ENCODE measurements around the gene HAO2.
"Not testable (repeated sequence)": the region's sequence is repeated elsewhere in the genome, so short reads cannot be mapped to it uniquely, and the experiment has no call there.

HAO2 gene

DNA sequence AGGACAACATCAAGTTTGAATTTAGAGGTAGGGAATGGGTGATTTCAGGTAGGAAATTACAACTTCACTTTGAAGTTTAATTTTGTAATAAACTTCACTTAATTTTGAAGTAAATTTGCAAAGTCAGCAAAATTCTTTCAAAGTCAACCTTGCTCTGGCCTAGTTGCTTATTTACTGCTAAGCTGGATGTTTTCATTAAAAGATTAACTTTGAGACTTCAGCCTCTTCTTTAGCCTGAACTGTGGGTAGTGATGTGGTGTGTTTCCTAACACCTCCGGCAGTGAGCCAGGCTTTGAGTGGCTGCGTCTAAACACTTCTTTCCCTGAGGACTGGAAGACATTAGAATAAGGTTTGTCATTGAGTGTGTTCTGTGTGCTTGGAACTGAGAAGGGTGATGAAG lies at the start of gene HAO2:
HAO2 (plus strand) TSS at position 232 of the 400 bp plus-strand sequence. CDS start 12,301 bp downstream, outside the sequence.
- FAIRE-seq = no peak
- DNase-seq (ENCODE audit: low spot score) = no peak

DNA sequence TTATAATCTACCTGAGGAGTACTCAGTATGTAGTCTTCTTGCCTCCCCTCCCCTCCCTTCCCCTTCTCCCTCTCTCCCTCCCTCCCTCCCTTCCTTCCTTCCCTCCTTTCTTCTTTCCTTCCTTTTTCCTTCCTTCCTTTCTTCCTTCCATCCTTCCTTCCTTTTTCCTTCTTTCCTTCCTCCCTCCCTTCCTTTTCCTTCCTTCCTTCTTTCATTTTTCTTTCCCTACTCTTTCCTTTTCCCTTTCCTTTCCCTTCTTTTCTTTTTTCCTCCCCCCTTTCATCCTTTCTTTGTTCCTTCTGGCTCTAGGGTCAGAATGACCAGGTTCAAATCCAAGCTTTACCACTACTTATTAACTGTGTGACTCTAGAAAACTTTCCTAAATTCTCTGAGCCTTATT lies 48.5 kb upstream of the HAO2 start:
- FAIRE-seq (no peak), DNase-seq (ENCODE audit: low spot score) (no peak)

DNA sequence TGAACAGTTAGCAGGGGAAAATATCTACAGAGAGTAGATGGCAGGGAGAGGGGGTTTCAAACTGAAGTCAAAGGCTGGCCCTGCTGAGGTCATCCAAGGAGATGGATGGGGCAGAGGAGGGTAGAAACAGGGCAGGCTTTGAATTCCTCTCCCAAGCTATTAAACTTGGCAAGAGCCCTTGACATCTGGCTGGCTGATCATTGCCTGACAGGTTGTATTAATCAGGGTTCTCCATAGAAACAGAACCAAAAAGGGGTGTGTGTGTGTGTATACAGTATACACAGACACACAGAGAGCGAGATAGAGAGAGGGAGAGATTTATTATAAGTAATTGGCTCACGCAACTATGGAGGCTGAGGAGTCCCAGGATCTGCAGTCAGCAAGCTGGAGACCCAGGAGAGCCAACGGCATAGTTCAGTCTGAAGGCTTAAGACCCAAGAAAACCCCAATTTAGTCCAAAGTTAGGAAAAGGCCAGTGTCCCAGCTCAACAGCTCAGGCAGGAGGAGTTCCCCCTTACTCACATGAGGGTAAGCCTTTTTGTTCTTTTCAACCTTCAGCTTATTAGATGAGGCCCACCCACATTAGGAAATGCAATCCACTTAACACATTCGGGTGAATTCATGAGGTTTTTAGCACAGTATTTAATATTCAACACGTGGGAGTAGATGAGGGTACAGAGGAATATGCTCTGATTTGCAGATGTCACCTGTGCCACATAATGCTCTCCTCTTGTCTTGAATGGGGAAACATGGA lies 46.7 kb upstream of the HAO2 start:
- DNase-seq (ENCODE audit: low spot score) (no peak), FAIRE-seq (no peak)

DNA sequence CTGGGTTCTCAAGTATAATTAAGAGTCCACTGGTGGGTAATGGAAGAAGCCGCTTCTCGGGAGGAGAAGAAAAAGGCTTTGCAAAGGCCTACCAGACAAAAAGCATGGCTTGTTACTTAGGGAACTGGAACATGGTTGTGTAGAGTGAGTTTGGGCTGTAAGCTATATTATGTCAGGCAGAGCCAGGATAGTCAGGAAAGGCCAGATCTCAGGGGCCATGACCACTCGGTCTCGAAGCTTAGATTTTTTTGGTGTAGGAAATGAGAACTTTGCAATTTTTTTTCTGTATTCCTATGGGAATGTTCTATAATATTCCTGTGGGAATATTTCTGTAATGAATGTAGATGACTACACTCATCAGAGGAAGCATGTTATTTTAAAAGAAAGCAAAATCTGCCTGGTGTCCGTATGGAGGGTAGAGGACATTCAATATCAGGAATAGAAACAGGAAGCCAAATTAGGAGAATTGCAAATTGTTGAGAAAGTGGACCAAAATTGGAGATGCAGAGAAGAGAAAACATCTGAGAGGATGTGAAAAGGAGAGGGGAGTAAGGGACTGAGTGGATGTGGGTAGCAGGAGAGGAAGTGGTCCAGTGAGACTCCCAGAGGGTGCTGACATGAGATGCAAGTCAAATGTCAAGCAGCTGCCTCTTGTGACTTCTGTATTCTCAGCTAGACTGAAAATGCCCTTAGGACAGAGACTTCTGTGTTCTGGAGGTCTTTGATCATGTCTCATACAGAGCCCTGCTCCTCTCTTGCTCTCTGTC lies 45.2 kb upstream of the HAO2 start:
- DNase-seq (ENCODE audit: low spot score) = no peak
- no peak for FAIRE-seq

DNA sequence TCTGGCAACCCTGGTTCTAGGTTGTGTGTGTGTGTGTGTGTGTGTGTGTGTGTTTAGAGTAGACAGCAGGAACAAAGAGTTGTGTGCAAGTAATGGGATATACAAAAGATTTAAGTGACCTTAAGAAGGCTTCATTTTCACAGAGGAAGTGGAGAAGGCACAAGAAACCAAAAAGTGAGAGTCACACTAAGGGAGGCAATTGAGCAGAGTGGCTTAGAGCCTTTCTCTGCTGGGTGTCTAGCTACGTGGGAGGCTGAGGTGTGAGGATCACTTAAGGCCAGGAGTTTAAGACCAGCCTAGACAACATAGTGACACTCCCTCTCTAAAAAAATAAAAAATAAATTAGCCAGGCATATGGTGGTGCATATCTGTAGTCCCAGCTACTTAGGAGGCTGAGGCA lies 44.4 kb upstream of the HAO2 start:
- no peak for FAIRE-seq

DNA sequence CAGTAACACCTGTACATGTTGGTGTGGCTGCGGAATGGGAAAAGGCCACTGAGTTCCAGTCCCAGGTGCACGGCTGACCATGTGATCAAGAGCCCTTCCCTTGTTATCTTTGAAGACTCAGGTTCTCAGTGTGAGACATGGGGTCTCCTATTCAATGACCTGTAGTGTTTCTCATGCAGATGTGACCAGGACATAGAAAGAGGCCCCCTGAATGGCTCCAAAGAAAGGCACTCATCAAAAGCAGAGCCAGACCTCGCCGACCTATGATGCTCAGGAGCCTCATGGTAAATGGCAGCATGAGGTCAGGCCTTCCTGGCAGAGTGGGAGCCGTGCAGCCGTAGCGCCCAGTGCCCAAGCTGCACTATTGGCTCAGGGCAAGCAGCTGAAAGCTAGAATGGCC lies 42.3 kb upstream of the HAO2 start:
- DNase-seq (ENCODE audit: low spot score) (no peak), FAIRE-seq (no peak)

More for the DNA sequence above, 44.4 kb upstream of the HAO2 start:
- no peak for DNase-seq (ENCODE audit: low spot score)

DNA sequence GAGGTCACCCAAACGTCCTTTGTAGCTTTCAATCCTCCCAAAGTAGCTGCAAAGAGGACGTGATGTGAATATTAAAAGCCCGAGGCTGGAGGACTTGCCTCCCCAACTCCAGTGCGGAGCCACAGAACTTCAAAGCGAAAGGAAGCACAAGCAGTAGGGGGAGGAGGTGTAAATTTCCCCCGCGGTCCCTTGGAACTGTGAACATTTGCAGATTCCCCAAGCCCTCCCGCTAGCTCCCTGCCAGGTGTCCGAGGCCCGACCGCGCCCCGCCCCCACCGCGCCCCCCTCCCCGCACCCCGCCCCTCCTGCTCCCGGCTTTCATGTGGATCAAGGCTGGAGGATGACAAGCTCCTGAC lies 41.5 kb upstream of the HAO2 start:
- DNase-seq (ENCODE audit: low spot score) = no peak
- FAIRE-seq = no peak

DNA sequence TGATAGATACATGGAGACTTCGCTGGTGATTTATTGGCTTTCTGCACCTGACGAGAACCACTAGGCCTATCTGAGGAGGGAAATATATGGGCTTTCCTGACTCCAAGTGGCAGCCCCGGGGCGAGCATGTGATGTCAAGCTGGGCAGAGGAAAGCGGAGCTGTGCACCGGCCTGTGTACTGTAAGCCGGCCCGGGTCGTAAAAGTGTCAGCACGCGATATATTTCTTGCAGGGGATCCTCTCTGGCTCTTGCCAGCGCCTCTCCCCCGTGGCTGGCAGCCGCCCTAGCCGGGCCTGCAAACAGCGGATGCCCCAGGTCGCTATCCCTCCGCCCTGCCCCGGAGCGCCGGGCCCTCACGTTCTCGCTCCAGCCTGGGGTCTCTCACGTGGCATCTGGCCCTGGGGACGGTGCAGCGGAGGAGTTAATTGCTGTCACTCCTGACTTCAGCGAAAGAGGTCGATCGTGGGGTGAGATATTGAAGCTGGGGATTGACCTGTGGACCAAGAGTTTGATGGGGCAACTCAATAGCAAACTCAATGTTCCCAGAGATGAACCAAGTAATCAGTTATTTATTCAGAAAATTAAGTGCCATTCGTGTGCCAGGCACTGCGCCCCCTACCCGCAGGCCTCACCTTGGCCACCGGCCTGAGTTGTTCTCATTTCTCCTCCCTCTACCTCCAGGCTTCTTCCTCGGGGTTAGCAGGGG lies 41.0 kb upstream of the HAO2 start:
- DNase-seq (ENCODE audit: low spot score) (peak; percentile 30), FAIRE-seq (no peak)

DNA sequence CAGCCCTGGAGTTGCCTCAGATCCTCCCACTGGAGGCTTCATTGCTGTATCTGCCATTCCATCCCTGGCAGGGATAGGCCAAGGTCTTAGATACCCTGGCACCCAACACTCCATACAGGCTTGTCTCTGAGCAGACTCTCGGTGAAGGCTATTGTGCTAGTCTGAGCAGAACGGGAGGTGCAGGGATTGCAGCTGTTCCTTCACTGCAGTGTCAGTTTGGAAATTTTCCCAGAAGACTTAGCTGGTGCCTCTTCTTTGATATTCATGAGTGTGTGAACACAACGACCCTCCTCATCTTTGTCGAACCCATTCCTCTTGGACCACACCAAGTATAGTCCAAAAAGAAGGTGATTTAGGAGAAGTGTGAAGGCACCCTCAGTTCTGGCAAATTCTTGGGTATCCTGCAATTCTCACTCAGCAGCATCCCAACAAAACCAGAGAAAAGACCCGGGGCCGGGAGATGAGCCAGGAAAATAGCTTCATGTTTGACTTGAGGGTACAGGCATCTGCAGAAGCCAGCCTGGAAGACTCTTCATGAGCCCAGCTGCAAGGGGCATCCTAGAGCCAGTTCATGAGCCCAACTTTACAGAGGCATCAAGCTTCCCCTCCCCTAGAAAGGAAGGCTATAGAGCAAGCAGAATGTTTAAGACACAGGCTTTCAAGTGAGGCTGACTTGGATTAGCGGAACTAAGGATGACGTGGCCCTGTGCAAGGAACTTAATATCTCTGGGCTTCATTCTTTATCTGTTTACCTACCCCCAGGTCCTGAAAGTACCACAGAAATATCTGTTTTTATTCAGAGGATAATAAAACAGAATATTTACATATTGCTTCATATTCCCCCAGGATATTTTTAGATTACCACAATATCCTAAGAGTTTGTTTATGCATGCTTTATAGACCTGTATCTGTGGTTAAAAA lies 38.8 kb upstream of the HAO2 start:
- FAIRE-seq (no peak), DNase-seq (ENCODE audit: low spot score) (no peak)

DNA sequence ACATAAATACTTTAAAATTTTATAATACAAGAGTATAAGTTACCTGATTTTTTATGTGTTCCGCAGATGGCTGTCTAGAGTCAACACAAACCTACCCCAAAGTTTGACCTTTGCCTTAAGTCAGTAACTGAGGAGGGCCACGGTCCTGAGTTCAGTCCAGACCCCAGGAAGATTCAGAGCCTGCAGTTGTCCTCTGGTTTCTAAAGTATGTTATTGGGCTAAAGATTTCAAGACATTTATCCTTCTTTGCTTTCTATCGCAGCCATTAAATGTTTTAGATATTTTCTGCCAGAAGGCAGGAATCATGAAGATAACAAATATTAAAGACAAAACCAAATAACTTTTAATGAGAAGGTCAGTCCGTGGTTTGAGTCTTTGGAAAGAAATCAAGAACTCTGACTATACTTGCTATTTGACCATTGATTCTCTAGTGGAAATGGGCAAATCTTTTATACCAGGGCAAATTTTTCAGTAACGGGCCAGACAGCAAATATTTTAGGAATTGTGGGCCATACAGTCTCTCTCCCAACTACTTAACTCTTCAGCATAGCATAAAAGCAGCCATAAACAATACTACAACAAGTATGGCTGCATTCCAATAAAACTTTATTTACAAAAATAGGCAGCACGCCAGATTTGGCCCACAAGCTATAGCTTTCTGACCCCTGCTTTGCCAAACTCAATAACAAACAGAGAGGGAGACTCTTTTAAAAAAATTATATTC lies 38.0 kb upstream of the HAO2 start:
- FAIRE-seq (no peak), DNase-seq (ENCODE audit: low spot score) (no peak)

DNA sequence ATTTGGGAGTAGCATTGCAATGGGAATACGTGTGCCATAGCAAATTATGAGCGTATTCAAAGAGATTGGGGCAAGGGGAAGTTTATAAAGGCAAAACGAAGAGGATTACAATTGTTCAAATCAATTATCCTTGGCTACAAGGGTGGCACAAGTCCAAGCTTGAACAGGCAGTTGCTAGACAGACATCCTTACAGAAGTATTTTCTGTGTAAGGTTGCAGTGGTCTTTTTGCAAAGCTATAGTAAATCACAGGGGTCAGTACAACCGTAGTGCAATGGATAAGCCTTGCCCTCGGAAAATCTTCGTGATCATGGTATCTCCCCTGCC lies 37.4 kb upstream of the HAO2 start:
- FAIRE-seq (no peak), DNase-seq (ENCODE audit: low spot score) (no peak)

DNA sequence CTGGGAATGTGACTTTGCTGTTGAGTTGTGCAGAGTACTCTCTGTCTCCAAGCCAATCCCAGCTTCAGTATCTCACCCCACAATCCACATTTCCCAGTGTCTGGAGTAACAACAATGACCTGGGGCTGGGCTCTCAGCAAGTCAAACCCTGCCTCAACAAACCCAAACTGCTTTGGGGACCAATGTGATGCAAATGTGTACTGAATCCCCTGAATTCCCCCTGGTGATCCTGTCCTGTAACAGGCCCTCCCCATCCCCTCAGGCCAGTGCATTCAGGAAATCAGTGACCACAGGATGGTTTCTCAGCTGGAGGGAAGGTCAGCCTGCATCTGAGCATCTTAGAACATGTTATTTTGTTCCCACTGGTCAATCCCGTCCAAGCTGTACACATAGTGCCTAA lies 36.7 kb upstream of the HAO2 start:
- FAIRE-seq = no peak
- DNase-seq (ENCODE audit: low spot score) = no peak

DNA sequence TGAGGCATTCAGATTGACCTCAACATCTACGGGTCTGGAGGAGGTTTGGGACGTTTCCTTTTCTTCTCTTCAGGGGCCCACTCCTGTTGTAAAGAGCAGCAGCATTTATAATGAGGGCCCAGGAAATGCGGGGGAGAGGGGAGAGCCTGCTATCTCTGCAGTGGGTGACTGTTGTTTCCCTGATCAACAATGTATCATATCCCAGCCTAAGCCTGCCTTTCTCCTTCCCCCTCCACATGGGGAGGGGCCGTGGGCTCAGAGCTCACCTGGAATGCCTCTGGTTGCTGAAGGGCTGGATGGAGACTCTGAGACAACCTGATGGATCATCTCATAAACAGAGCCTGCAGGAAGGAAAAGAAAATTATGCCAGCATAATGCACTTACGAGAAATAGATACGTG lies 36.0 kb upstream of the HAO2 start:
- DNase-seq (ENCODE audit: low spot score) (no peak), FAIRE-seq (no peak)

DNA sequence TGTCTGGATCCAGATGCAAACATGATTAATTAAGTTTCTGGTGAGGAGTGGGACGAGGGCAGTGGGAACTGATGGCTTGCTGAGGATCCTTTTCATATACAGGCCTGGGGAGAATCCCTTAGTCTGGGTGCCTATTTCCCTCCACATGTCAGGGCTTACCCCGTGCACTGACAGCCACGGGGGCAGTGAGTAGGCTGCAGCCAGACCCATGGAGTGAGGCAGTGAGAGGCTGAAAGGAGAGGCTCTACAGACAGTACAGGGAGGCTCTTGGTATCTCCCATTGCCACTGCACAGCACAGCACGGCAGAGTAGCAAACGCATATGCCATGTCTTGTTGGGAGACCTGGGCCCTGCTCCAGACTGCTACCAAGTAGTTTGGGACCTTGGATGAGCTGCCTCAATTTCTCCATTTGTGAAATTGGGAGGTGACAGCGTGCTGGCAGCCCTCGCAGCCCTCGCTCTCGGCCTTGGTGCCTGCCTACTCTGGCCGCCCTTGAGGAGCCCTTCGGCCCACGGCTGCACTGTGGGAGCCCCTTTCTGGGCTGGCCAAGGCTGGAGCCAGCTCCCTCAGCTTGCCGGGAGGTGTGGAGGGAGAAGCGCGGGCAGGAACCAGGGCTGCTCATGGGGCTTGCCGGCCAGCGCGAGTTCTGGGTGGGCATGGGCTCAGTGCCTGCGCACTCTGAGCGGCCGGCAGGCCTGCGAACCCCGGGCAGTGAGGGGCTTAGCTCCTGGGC lies 35.3 kb upstream of the HAO2 start:
- FAIRE-seq = no peak
- DNase-seq (ENCODE audit: low spot score) = no peak

DNA sequence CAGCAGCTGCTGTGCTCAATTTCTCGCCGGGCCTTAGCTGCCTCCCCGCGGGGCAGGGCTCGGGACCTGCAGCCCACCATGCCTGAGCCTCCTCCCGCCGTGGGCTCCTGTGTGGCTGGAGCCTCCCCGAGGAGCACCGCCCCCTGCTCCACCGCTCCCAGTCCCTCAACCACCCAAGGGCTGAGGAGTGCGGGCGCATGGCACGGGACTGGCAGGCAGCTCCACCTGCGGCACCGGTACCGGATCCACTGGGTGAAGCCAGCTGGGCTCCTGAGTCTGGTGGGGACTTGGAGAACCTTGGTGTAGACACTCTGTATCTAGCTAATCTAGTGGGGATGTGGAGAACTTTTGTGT lies 34.7 kb upstream of the HAO2 start:
- DNase-seq (ENCODE audit: low spot score); FAIRE-seq: not testable (repeated sequence)

DNA sequence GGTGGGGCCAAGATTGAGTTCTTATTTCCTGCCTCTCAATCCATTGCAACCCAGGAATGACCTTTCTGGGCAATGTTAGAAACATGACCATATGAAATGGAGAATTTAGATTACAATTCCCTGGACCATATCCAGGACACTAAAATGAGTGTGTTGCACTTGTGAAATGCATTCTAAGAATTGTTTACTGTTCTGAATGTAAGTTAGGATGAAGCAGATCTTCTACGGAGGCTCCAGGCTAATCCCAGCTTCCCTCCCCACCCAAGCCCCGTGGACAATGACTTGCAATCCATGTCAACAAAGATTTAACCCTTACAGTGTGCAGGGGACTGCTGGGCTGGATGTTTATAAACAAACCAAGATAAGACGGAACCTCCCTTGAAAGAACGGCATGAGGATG lies 31.7 kb upstream of the HAO2 start:
- DNase-seq (ENCODE audit: low spot score) (no peak), FAIRE-seq (no peak)

DNA sequence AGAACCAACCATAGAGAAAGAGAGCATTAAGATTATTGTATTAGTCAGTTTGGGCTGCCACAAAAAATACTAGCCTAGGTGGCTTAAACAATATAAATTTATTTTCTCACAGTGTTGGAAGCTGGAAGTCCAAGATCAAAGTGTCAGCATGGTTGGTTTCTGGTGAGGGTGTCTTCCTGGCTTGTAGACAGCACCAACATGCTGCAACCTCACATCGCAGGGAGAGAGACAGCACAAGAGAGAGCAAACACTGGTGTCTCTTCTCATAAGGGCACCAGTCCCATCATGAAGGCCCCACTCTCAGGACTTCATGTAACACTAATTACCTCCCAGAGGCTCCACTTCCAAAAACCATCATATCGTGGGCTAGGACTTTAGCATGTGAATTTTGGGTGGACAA lies 30.6 kb upstream of the HAO2 start:
- no peak for FAIRE-seq
- no peak for DNase-seq (ENCODE audit: low spot score)

DNA sequence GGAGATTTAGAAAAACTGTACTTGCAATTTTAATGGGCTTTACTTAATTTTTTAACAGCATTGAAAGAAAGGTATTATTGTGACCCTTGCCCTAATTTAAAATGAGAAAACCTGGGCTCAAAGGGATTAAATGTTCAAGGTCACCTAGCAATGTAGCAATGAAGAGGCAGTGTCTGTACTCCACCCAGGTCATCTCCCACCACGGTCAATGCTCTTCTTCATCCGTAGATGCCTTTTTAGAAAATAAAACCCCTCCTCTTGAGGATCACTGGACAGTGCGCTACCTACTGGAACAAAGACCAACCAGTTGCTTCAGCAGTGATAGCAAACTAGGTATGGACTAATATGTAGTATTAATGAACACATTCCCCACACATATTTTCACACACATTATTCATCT lies 29.8 kb upstream of the HAO2 start:
- no peak for DNase-seq (ENCODE audit: low spot score)
- FAIRE-seq = no peak

DNA sequence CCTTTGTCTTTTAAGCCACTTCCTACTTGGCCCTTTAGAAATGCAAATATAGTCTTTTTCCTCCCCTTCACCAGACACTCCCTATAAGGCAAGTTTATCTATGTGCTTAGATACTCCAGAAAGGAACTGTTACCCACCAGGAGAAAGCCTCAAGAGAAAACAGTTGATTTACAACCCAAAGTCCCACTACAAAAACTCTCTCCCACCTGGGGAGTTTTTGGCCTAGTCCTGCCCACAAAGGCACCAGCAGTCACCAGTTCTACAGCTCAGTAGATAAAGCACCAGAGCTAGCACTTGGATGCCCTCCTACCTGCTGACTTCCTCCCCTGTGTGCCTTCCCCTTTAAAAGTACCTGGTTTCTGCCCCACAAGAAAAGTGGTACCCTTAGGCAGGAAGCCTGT lies 27.7 kb upstream of the HAO2 start:
- no peak for FAIRE-seq
- DNase-seq (ENCODE audit: low spot score) = no peak

DNA sequence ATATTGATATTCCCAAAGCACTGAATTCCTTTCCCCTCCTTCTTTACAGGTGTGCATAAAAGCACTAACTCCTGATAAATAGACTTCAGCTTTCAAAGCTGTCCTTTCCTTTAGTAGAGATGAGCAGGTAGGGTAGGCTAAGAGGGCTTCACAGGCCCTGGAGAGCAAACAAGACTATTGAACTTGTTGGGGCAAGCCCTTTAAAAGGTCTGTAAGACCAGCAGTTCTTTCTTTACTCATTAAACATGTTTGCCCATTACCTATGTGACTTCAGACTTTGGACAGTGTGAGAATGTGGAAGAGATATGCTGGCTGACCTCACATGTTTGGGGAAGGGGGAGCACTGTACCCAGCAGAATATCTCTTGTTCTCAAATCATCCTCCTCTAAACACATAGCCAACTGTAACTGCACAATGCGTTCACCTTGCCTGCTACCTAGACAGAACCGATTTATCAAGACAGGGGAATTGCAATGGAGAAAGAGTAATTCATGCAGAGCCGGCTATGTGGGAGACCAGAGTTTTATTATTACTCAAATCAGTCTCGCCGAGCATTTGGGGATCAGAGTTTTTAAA lies 27.1 kb upstream of the HAO2 start:
- no peak for DNase-seq (ENCODE audit: low spot score)
- no peak for FAIRE-seq
